GM12878 (cell line): ENCODE data around the gene KLHL7.

Source experiments
- CTCF ChIP-seq, 3 experiments: IDR thresholded peaks in 2 of 3; conservative IDR thresholded peaks in 1 of 3; 2 replicates each; pipeline ENCODE4 v1.5.1; 2011; ENCODE audit warnings: low read depth in 3 of 3, low read length in 3 of 3, mild to moderate bottlenecking in 3 of 3, control low read depth in 2 of 3, moderate library complexity in 2 of 3, inconsistent platforms in 1 of 3, mixed read lengths in 1 of 3; ENCODE audit not compliant: control insufficient read depth in 2 of 3, insufficient read depth in 1 of 3; ENCODE audit errors: extremely low read depth in 1 of 3
- POLR2A ChIP-seq: IDR thresholded peaks from 2 replicates; pipeline ENCODE4 v1.6.1; 2011; ENCODE audit warnings: low read depth, mild to moderate bottlenecking, low read length
- POLR2AphosphoS5 ChIP-seq: IDR thresholded peaks from 2 replicates; pipeline ENCODE4 v1.6.1; 2011; ENCODE audit warnings: mild to moderate bottlenecking, low read length, inconsistent platforms
- USF2 ChIP-seq: IDR thresholded peaks from 2 replicates; pipeline ENCODE4 v1.6.1; 2011; ENCODE audit warnings: low read depth, low read length, improper control_type of control experiment, borderline replicate concordance
- YY1 ChIP-seq: IDR thresholded peaks from 2 replicates; pipeline ENCODE4 v1.6.1; 2011; ENCODE audit warnings: low read depth, mild to moderate bottlenecking, low read length
- ZNF622 ChIP-seq: fragments of 450-650 bp; IDR thresholded peaks from 2 replicates; pipeline ENCODE4 v1.6.1; 2017; ENCODE audit warnings: mild to moderate bottlenecking, inconsistent platforms
- TF ChIP-seq, protein P1 (sequence below): IDR thresholded peaks from 2 replicates; pipeline ENCODE4 v1.6.1; 2012; ENCODE audit warnings: improper control_type of control experiment, low read depth, low read length; ENCODE audit not compliant: insufficient replicate concordance
- TF ChIP-seq, protein P2 (sequence below): IDR thresholded peaks from 2 replicates; pipeline ENCODE4 v1.6.1; 2011; ENCODE audit warnings: borderline replicate concordance, low read depth, mild to moderate bottlenecking, moderate library complexity, mixed read lengths, low read length; ENCODE audit not compliant: insufficient read depth; ENCODE audit errors: extremely low read length

DNA sequence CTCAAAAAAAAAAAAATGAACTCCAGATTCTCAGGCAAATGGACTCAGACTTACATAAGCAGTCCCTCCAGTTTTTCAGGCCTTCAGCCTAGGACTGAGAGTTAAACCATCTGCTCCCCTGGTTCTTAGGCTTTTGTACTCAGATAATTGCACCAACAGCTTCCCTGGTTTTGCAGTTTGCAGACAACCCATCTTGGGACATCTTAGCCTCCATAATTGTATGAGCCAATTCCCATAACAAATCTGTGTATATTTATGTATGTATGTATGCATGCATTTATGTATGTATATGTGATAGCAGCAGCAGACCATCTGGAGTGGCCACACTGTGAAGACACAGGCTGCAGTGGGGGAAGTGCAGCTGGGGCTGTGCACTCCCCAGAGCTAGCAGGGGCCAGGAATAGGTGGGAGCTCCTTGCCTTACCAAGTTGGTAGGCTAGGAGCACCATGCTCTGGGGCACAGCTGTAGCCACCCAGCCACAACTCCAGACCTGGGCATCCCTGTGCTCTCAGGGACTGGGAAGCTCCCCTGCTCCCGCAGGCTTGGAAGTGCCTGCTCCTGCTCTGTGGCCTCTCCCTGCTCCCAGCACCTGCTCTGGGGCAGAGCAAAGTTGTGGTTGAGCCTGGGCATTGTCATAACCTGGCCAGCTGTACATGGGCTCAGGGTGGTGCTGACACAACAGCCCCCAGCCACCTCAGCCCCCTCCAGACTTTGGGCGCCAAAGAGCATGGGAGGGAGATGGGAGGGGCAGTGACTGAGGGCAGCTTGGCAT is 8.9 kb upstream of the KLHL7 start:
- TF ChIP-seq POLR2AphosphoS5 (no peak), CTCF (IDR thresholded peaks at IDR 0.05 in 2 of 3, conservative IDR thresholded peaks at IDR 0.05 in 1 of 3; ENCODE audit: control insufficient read depth in 2 of 3, extremely low read depth in 1 of 3, insufficient read depth in 1 of 3, low read depth in 3 of 3, low read length in 3 of 3) (no peak), YY1 (no peak), USF2 (no peak), ZNF622 (no peak), POLR2A (no peak)
- TF ChIP-seq, protein P1, sequence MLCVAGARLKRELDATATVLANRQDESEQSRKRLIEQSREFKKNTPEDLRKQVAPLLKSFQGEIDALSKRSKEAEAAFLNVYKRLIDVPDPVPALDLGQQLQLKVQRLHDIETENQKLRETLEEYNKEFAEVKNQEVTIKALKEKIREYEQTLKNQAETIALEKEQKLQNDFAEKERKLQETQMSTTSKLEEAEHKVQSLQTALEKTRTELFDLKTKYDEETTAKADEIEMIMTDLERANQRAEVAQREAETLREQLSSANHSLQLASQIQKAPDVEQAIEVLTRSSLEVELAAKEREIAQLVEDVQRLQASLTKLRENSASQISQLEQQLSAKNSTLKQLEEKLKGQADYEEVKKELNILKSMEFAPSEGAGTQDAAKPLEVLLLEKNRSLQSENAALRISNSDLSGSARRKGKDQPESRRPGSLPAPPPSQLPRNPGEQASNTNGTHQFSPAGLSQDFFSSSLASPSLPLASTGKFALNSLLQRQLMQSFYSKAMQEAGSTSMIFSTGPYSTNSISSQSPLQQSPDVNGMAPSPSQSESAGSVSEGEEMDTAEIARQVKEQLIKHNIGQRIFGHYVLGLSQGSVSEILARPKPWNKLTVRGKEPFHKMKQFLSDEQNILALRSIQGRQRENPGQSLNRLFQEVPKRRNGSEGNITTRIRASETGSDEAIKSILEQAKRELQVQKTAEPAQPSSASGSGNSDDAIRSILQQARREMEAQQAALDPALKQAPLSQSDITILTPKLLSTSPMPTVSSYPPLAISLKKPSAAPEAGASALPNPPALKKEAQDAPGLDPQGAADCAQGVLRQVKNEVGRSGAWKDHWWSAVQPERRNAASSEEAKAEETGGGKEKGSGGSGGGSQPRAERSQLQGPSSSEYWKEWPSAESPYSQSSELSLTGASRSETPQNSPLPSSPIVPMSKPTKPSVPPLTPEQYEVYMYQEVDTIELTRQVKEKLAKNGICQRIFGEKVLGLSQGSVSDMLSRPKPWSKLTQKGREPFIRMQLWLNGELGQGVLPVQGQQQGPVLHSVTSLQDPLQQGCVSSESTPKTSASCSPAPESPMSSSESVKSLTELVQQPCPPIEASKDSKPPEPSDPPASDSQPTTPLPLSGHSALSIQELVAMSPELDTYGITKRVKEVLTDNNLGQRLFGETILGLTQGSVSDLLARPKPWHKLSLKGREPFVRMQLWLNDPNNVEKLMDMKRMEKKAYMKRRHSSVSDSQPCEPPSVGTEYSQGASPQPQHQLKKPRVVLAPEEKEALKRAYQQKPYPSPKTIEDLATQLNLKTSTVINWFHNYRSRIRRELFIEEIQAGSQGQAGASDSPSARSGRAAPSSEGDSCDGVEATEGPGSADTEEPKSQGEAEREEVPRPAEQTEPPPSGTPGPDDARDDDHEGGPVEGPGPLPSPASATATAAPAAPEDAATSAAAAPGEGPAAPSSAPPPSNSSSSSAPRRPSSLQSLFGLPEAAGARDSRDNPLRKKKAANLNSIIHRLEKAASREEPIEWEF: no peak
- TF ChIP-seq, protein P2, sequence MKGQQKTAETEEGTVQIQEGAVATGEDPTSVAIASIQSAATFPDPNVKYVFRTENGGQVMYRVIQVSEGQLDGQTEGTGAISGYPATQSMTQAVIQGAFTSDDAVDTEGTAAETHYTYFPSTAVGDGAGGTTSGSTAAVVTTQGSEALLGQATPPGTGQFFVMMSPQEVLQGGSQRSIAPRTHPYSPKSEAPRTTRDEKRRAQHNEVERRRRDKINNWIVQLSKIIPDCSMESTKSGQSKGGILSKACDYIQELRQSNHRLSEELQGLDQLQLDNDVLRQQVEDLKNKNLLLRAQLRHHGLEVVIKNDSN: no peak
